A549 (cell line): Measurements from ENCODE around the gene TFR2. TPM values are rescaled to one million over a fixed set of nuclear protein-coding genes. Genes with fewer than 3 reads are reported as not detected.

Source experiments
- ATAC-seq, 2 experiments: fragments of 200-7000 bp in 1 of 2; fragments of >200 bp in 1 of 2; cut with Nextera tagmentation in 1 of 2; cut with Tn5 transposase in 1 of 2; 3 replicates each; pipeline versions ENCODE4 v1.8.0 to v1.9.1; 2018 to 2020; ENCODE audit warnings: mild to moderate bottlenecking in 1 of 2, moderate library complexity in 1 of 2
- CTCF ChIA-PET: fragments of 300-600 bp; sonication (Branson Sonifier 250); formaldehyde crosslinking; extraction: SDS; loops from one replicate; lab custom pipeline; 2021; ENCODE audit warnings: antibody characterized with exemption, inconsistent platforms; lab: Yijun Ruan, JAX
- POLR2A ChIA-PET: fragments of 350-600 bp; formaldehyde crosslinking; extraction: SDS; loops from one replicate; lab custom pipeline; 2021; ENCODE audit warnings: antibody characterized with exemption, inconsistent platforms; lab: Yijun Ruan, JAX
- DNase-seq, 2 experiments: peaks; one replicate each; pipeline versions ENCODE4 v3.0.0 to v3.0.0-alpha.2; 2011 to 2016; ENCODE audit warnings: low read depth in 1 of 2, low spot score in 1 of 2
- FAIRE-seq: peaks from 2 replicates; lab custom pipeline; 2011; peaks lifted over from hg19 to GRCh38; lab: Jason Lieb, UNC
- H3K27ac ChIP-seq, 2 experiments: fragments of >200 bp; sonication (Bioruptor Twin); formaldehyde crosslinking; 3 replicates each; pipeline ENCODE4 v1.5.1; 2016 to 2017
- H3K4me1 ChIP-seq: fragments of >200 bp; sonication (Bioruptor Twin); formaldehyde crosslinking; 3 replicates; pipeline ENCODE4 v1.6.1; 2016
- H3K4me2 ChIP-seq: fragments of >200 bp; sonication (Bioruptor Twin); formaldehyde crosslinking; 3 replicates; pipeline ENCODE4 v1.6.1; 2016
- H3K4me3 ChIP-seq: fragments of >200 bp; sonication (Bioruptor Twin); formaldehyde crosslinking; 3 replicates; pipeline ENCODE4 v1.5.1; 2016
- H3K9me3 ChIP-seq: fragments of >200 bp; sonication (Bioruptor Twin); formaldehyde crosslinking; 3 replicates; pipeline ENCODE4 v1.6.1; 2016
- CBX2 ChIP-seq: fragments of 200-600 bp; sonication (generic); IDR thresholded peaks from 2 replicates; pipeline ENCODE4 v1.6.1; 2016; ENCODE audit warnings: low read depth, mild to moderate bottlenecking, borderline replicate concordance
- CBX8 ChIP-seq: fragments of 200-600 bp; sonication (generic); IDR thresholded peaks from 2 replicates; pipeline ENCODE4 v1.6.1; 2016
- EP300 ChIP-seq, 2 experiments: fragments of >200 bp; sonication (Bioruptor Twin); formaldehyde crosslinking; IDR thresholded peaks; 2 replicates in 1 of 2; 3 replicates in 1 of 2; pipeline ENCODE4 v1.6.1; 2016 to 2017
- FOSB ChIP-seq: fragments of 250-450 bp; sonication (Bioruptor Pico); IDR thresholded peaks from 2 replicates; pipeline ENCODE4 v1.5.0; 2020; ENCODE audit warnings: mild to moderate bottlenecking, moderate library complexity
- FOSL2 ChIP-seq, 2 experiments: fragments of 450-650 bp in 1 of 2; fragments of >200 bp in 1 of 2; sonication (Bioruptor Twin) in 1 of 2; formaldehyde crosslinking; IDR thresholded peaks; 2 replicates each; pipeline versions ENCODE4 v1.5.0 to v1.6.1; 2016 to 2020; ENCODE audit warnings: mild to moderate bottlenecking in 1 of 2, moderate library complexity in 1 of 2
- MAZ ChIP-seq: fragments of 150-350 bp; IDR thresholded peaks from 2 replicates; pipeline ENCODE4 v1.6.1; 2014; ENCODE audit warnings: antibody characterized with exemption, low read depth, low read length, borderline replicate concordance
- NR3C1 ChIP-seq: fragments of >200 bp; sonication (Bioruptor Twin); formaldehyde crosslinking; IDR thresholded peaks from 3 replicates; pipeline ENCODE4 v1.6.1; 2017
- PHF8 ChIP-seq: fragments of 200-600 bp; sonication (generic); IDR thresholded peaks from 2 replicates; pipeline ENCODE4 v1.6.1; 2016; ENCODE audit warnings: low read depth, mild to moderate bottlenecking, antibody characterized with exemption, moderate library complexity, borderline replicate concordance
- RAD21 ChIP-seq, 2 experiments: fragments of >200 bp in 1 of 2; sonication (Bioruptor Twin) in 1 of 2; formaldehyde crosslinking in 1 of 2; IDR thresholded peaks in 1 of 2; conservative IDR thresholded peaks in 1 of 2; 2 replicates in 1 of 2; 3 replicates in 1 of 2; pipeline ENCODE4 v1.6.1; 2012 to 2018; ENCODE audit warnings: inconsistent platforms in 1 of 2
- RCOR1 ChIP-seq: fragments of 150-350 bp; IDR thresholded peaks from 2 replicates; pipeline ENCODE4 v1.6.1; 2014; ENCODE audit warnings: antibody characterized with exemption, low read length, low read depth
- SMC3 ChIP-seq: fragments of >200 bp; sonication (Bioruptor Twin); formaldehyde crosslinking; IDR thresholded peaks from 3 replicates; pipeline ENCODE4 v1.6.1; 2018; ENCODE audit warnings: inconsistent platforms
- TFCP2L1 ChIP-seq: fragments of 250-450 bp; sonication (Bioruptor Pico); IDR thresholded peaks from 2 replicates; pipeline ENCODE4 v1.5.0; 2021; ENCODE audit warnings: mild to moderate bottlenecking
- TP53 ChIP-seq: fragments of 250-450 bp; sonication (Bioruptor Pico); IDR thresholded peaks from 2 replicates; pipeline ENCODE4 v1.5.0; 2021; ENCODE audit warnings: mild to moderate bottlenecking, moderate library complexity
- ZFP36 ChIP-seq: fragments of 450-650 bp; IDR thresholded peaks from 2 replicates; pipeline ENCODE4 v1.6.1; 2014; ENCODE audit warnings: borderline replicate concordance; ENCODE audit not compliant: partially characterized antibody
- WGBS: methylation state at CpG from one replicate; pipeline ENCODE4 v1.1.6; 2017; ENCODE audit errors: missing lambda C conversion rate; 5-methylcytosine and 5-hydroxymethylcytosine counted together
- polyA plus RNA-seq, 4 experiments: library from polyadenylated mRNA; depleted of rRNA in 3 of 4; stranded (reverse); fragments of >200 nt; fragmentation: RNase III in 1 of 4; extraction: RNeasy Plus Mini Kit Qiagen cat#74134 plus additional on column Dnase treatment in 1 of 4; gene quantifications; 2 replicates in 3 of 4; 3 replicates in 1 of 4; pipeline ENCODE4 v1.2.3, GENCODE V29; 2011 to 2017
- TF ChIP-seq, protein P1 (sequence below): fragments of >200 bp; sonication (Bioruptor Twin); formaldehyde crosslinking; IDR thresholded peaks from 3 replicates; pipeline ENCODE4 v1.6.1; 2016
- TF ChIP-seq, protein P2 (sequence below): IDR thresholded peaks from 2 replicates; pipeline ENCODE4 v1.6.1; 2012
- TF ChIP-seq, protein P3 (sequence below): fragments of 200-600 bp; sonication (generic); IDR thresholded peaks from 2 replicates; pipeline ENCODE4 v1.6.1; 2016; ENCODE audit warnings: antibody characterized with exemption, mild to moderate bottlenecking, moderate library complexity
- TF ChIP-seq, protein P4 (sequence below): fragments of >200 bp; sonication (Bioruptor Twin); formaldehyde crosslinking; IDR thresholded peaks from 2 replicates; pipeline ENCODE4 v1.6.1; 2016
- TF ChIP-seq, protein P5 (sequence below): fragments of 450-650 bp; IDR thresholded peaks from 2 replicates; pipeline ENCODE4 v1.6.1; 2014; ENCODE audit warnings: antibody characterized with exemption
- TF ChIP-seq, protein P6 (sequence below): fragments of 250-450 bp; sonication (Bioruptor Pico); IDR thresholded peaks from 2 replicates; pipeline ENCODE4 v1.5.0; 2021; ENCODE audit warnings: mild to moderate bottlenecking, moderate library complexity, borderline replicate concordance

TFR2 gene
- polyA plus RNA-seq, 2 of the 4 experiments (the other 2 are of a cell fraction), result 1.1 to 2.5 TPM

DNA sequence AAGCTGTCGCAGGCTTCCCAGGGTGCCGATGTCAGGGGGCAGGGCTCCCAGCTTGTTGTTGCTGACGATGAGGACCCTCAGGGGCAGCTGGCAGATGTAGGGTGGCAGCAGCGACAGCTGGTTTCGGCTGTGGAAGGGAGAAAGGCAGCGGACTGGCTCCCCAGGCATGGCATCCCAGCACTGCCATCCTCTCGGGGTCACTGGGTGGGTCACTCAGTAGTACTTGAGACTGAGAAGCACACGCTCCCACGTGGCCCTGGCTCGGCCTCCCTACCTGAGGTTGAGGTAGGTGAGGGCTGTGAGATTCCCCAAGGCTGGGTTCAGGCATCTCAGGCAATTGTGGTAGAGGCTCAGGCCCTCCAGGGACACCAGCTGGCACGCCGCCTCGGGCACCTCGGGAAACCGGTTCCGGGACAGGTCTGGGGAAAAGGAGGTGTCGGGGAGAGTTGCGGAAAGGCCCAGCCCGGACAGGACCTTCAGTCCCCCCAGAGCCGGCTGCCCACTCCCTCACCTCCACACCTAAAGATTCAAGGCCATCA, 59.2 kb downstream of the TFR2 start:
- WGBS, result 93% methylated on average over 18 of the region's 20 CpGs
- POLR2A ChIA-PET, result interaction anchor here (1.0 kb wide), 1 partner anchor 17 kb away, joined by 3 read pairs; no protein-coding TSS in a partner anchor
- H3K9me3 ChIP-seq, result no peaks in the 10 kb centered on the region
- ATAC-seq, result no peak
- H3K4me3 ChIP-seq, result no peak overlapping the region
- no peak overlapping the region for H3K27ac ChIP-seq
- CTCF ChIA-PET, result interaction anchor here (1.0 to 10.1 kb wide), 6 partner anchors 9 to 113 kb away, joined by 3 to 135 read pairs (median 4); no protein-coding TSS in a partner anchor
- DNase-seq, result no peak
- H3K4me2 ChIP-seq, result no peak overlapping the region
- TF ChIP-seq CBX8 (no peak), MAZ (no peak), PHF8 (no peak), NR3C1 (no peak), FOSL2 (IDR thresholded peaks at IDR 0.05) (no peak), FOSL2 (CRISPR knock-in tag; IDR thresholded peaks at IDR 0.05) (no peak), TFCP2L1 (no peak), SMC3 (no peak), FOSB (no peak), CBX2 (no peak), RCOR1 (no peak), TP53 (CRISPR knock-in tag) (no peak), RAD21 (conservative IDR thresholded peaks at IDR 0.05 in 1 of 2, IDR thresholded peaks at IDR 0.05 in 1 of 2) (no peak), EP300 (IDR thresholded peaks at IDR 0.05) (no peak), ZFP36 (no peak)
- TF ChIP-seq, protein P1, sequence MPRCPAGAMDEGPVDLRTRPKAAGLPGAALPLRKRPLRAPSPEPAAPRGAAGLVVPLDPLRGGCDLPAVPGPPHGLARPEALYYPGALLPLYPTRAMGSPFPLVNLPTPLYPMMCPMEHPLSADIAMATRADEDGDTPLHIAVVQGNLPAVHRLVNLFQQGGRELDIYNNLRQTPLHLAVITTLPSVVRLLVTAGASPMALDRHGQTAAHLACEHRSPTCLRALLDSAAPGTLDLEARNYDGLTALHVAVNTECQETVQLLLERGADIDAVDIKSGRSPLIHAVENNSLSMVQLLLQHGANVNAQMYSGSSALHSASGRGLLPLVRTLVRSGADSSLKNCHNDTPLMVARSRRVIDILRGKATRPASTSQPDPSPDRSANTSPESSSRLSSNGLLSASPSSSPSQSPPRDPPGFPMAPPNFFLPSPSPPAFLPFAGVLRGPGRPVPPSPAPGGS, result no peak
- TF ChIP-seq, protein P2, sequence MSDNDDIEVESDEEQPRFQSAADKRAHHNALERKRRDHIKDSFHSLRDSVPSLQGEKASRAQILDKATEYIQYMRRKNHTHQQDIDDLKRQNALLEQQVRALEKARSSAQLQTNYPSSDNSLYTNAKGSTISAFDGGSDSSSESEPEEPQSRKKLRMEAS, result no peak
- TF ChIP-seq, protein P3, sequence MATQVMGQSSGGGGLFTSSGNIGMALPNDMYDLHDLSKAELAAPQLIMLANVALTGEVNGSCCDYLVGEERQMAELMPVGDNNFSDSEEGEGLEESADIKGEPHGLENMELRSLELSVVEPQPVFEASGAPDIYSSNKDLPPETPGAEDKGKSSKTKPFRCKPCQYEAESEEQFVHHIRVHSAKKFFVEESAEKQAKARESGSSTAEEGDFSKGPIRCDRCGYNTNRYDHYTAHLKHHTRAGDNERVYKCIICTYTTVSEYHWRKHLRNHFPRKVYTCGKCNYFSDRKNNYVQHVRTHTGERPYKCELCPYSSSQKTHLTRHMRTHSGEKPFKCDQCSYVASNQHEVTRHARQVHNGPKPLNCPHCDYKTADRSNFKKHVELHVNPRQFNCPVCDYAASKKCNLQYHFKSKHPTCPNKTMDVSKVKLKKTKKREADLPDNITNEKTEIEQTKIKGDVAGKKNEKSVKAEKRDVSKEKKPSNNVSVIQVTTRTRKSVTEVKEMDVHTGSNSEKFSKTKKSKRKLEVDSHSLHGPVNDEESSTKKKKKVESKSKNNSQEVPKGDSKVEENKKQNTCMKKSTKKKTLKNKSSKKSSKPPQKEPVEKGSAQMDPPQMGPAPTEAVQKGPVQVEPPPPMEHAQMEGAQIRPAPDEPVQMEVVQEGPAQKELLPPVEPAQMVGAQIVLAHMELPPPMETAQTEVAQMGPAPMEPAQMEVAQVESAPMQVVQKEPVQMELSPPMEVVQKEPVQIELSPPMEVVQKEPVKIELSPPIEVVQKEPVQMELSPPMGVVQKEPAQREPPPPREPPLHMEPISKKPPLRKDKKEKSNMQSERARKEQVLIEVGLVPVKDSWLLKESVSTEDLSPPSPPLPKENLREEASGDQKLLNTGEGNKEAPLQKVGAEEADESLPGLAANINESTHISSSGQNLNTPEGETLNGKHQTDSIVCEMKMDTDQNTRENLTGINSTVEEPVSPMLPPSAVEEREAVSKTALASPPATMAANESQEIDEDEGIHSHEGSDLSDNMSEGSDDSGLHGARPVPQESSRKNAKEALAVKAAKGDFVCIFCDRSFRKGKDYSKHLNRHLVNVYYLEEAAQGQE, result no peak
- TF ChIP-seq, protein P4, sequence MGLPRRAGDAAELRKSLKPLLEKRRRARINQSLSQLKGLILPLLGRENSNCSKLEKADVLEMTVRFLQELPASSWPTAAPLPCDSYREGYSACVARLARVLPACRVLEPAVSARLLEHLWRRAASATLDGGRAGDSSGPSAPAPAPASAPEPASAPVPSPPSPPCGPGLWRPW, result no peak
- TF ChIP-seq, protein P5, sequence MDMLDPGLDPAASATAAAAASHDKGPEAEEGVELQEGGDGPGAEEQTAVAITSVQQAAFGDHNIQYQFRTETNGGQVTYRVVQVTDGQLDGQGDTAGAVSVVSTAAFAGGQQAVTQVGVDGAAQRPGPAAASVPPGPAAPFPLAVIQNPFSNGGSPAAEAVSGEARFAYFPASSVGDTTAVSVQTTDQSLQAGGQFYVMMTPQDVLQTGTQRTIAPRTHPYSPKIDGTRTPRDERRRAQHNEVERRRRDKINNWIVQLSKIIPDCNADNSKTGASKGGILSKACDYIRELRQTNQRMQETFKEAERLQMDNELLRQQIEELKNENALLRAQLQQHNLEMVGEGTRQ, result no peak
- TF ChIP-seq, protein P6, sequence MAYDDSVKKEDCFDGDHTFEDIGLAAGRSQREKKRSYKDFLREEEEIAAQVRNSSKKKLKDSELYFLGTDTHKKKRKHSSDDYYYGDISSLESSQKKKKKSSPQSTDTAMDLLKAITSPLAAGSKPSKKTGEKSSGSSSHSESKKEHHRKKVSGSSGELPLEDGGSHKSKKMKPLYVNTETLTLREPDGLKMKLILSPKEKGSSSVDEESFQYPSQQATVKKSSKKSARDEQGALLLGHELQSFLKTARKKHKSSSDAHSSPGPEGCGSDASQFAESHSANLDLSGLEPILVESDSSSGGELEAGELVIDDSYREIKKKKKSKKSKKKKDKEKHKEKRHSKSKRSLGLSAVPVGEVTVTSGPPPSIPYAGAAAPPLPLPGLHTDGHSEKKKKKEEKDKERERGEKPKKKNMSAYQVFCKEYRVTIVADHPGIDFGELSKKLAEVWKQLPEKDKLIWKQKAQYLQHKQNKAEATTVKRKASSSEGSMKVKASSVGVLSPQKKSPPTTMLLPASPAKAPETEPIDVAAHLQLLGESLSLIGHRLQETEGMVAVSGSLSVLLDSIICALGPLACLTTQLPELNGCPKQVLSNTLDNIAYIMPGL (CRISPR knock-in tag), result no peak
- FAIRE-seq, result no peak
- peaks cover 15% of the 10 kb centered on the region for H3K4me1 ChIP-seq
